ENCODE data around the gene PHKG2.

DNA sequence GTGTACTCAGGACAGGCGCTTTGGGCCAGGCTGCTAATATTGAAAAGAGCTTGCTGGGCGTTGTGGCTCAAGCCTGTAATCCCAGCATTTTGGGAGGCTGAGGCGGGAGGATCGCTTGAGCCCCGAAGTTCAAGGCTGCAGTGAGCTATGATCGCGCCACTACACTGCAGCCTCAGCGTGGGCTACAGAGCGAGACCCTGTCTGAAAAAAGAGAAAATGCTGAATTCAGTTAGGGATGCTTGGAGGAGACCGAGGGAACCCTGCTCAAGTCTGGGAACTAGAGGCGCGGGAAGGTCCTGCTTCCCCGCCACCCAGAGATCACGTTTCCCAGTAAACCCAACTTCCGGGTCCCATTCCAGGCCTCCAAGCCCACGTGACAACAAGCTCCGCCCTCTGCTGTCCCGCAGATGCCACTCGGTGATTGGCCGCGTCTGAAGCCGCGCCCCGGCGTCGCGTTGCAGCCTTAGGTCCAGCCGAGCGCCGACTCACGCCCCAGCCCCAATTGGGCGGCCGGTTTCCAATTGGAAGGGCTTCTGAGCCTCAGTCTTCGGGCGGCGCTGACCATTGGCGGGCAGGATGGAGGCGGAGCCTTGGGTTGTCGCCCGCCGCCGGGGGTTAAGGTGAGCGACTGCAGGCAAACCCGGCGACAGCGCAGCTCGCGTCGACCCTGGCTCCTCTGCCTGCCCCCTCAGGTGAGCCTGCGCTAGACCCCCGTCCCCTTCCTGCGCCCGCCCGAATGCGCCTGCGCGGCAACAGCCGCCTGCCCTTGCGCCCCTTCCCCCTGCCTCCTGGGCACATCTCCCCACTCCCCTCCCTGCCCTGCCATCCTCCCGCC is at the start of gene PHKG2:
- TF ChIP-seq, protein P1, sequence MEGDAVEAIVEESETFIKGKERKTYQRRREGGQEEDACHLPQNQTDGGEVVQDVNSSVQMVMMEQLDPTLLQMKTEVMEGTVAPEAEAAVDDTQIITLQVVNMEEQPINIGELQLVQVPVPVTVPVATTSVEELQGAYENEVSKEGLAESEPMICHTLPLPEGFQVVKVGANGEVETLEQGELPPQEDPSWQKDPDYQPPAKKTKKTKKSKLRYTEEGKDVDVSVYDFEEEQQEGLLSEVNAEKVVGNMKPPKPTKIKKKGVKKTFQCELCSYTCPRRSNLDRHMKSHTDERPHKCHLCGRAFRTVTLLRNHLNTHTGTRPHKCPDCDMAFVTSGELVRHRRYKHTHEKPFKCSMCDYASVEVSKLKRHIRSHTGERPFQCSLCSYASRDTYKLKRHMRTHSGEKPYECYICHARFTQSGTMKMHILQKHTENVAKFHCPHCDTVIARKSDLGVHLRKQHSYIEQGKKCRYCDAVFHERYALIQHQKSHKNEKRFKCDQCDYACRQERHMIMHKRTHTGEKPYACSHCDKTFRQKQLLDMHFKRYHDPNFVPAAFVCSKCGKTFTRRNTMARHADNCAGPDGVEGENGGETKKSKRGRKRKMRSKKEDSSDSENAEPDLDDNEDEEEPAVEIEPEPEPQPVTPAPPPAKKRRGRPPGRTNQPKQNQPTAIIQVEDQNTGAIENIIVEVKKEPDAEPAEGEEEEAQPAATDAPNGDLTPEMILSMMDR (IDR thresholded peaks at IDR 0.05; ENCODE audit: insufficient read depth, low read length, poor library complexity, severe bottlenecking) = no peak
- no peak for TF ChIP-seq EZH2phosphoT487 (conservative IDR thresholded peaks at IDR 0.05; ENCODE audit: low read length)

Measured in SU-DHL-6 (cell line).